ENCODE data around the gene CD55. TPM values are rescaled to one million over a fixed set of nuclear protein-coding genes. Genes with fewer than 3 reads are reported as not detected.

CD55 gene
- total and polyA plus RNA-seq, 2 of the 13 experiments (the other 11 are each of a cell fraction or from before 2014, with no cell fraction given): 6.0 to 56.0 TPM

- ATAC-seq (peak; percentile 90), FAIRE-seq (peak; percentile 90), DNase-seq (ENCODE audit: low spot score) (peak; percentile 81)
- no peak overlapping the region for H3K4me3 ChIP-seq (replicated peaks in 1 of 3; ENCODE audit: insufficient read depth in 1 of 3, low read depth in 2 of 3, low read length in 3 of 3)
- POLR2A ChIA-PET: interaction anchor here (1.7 kb wide), 1 partner anchor 83 kb away, joined by 10 read pairs; the partner anchor contains the start of gene CD55
- intact Hi-C loops (cut with micrococcal nuclease; ENCODE audit: unreplicated experiment): loop anchor here (1.0 to 5.0 kb wide), 5 partner anchors 83 to 321 kb away; partner anchors contain the start of genes CD55 and CR1
- no peak overlapping the region for H3K4me2 ChIP-seq (ENCODE audit: low read depth, low read length)
- 57% methylated on average over 6 of the region's 6 CpGs for WGBS (ENCODE audit: low lambda C conversion rate)
- H4K20me1 ChIP-seq (ENCODE audit: insufficient read depth, low read length): no peaks in the 10 kb centered on the region
- H3K27me3 ChIP-seq (ENCODE audit: control insufficient read depth in 1 of 2, insufficient read depth in 2 of 2, low read length in 2 of 2): no peaks in the 10 kb centered on the region
- no TSS peak for BruUV-seq (replicated peaks)
- no peak overlapping the region for H3K27ac ChIP-seq (ENCODE audit: extremely low read length, insufficient read depth, low read length)
- no peak overlapping the region for H2AFZ ChIP-seq (ENCODE audit: low read length)
- H3K4me1 ChIP-seq (ENCODE audit: insufficient read depth, low read length): no peaks in the 10 kb centered on the region
- CTCF ChIA-PET (ENCODE audit: low intra/inter-chr PET ratio, low total read pairs): interaction anchor here (1.0 to 2.7 kb wide), 3 partner anchors 145 to 327 kb away, joined by 4 to 26 read pairs (median 10); no protein-coding TSS in a partner anchor
- H3K9me3 ChIP-seq (ENCODE audit: low read length): no peaks in the 10 kb centered on the region
- in situ Hi-C loops (cut with HindIII; ENCODE audit: extremely low pct_ligation_motif_present, low pct_unique_long_range_greater_than_20kb): loop anchor here (5.0 kb wide), 1 partner anchor 318 kb away; the partner anchor contains the start of gene C4BPB
- no peak overlapping the region for H3K9ac ChIP-seq (ENCODE audit: insufficient read depth, low read depth, low read length)
- H3K36me3 ChIP-seq (replicated peaks in 1 of 2; ENCODE audit: control insufficient read depth in 1 of 2, insufficient read depth in 2 of 2, low read length in 2 of 2): no peaks in the 10 kb centered on the region
- no peaks in the 10 kb centered on the region for H3K79me2 ChIP-seq (ENCODE audit: insufficient read depth, low read length)
- peak; percentile 48; the same call in 1 of the 2 replicates for TF ChIP-seq ZNF576 (CRISPR knock-in tag; IDR thresholded peaks at IDR 0.05)
- TF ChIP-seq ZKSCAN8 (CRISPR knock-in tag; IDR thresholded peaks at IDR 0.05; ENCODE audit: borderline replicate concordance): peak; percentile 23; the same call in 1 of the 2 replicates
- TF ChIP-seq HNF4G (IDR thresholded peaks at IDR 0.05; ENCODE audit: borderline replicate concordance, low read depth, low read length): peak; percentile 91
- no peak for TF ChIP-seq HNF4G (CRISPR knock-in tag; IDR thresholded peaks at IDR 0.05; ENCODE audit: borderline replicate concordance, low read depth)
- TF ChIP-seq ZNF367 (CRISPR knock-in tag; IDR thresholded peaks at IDR 0.05; ENCODE audit: borderline replicate concordance): no peak
- peak; percentile 88 for TF ChIP-seq HNF4A (CRISPR knock-in tag; IDR thresholded peaks at IDR 0.05)
- 0 out of 2 replicates have a peak, but pooled peaks have one; percentile 19 for TF ChIP-seq GATAD2A (CRISPR knock-in tag; IDR thresholded peaks at IDR 0.05)
- TF ChIP-seq ZNF792 (CRISPR knock-in tag; IDR thresholded peaks at IDR 0.05): 0 out of 2 replicates have a peak, but pooled peaks have one; percentile 26
- peak; percentile 42; the same call in 1 of the 2 replicates for TF ChIP-seq TFAP4 (IDR thresholded peaks at IDR 0.05; ENCODE audit: borderline replicate concordance, low read depth)
- TF ChIP-seq MIXL1 (CRISPR knock-in tag; IDR thresholded peaks at IDR 0.05): 0 out of 2 replicates have a peak, but pooled peaks have one; percentile 59
- no peak for TF ChIP-seq SOX13 (IDR thresholded peaks at IDR 0.05)
- 0 out of 4 replicates have a peak, but pooled peaks of 1 of the 2 experiments have one; percentile 8 for TF ChIP-seq SOX13 (CRISPR knock-in tag; conservative IDR thresholded peaks at IDR 0.05 in 1 of 2, IDR thresholded peaks at IDR 0.05 in 1 of 2)
- TF ChIP-seq ZSCAN20 (CRISPR knock-in tag; IDR thresholded peaks at IDR 0.05; ENCODE audit: borderline replicate concordance): no peak
- peak; percentile 69 for TF ChIP-seq RAD21 (CRISPR knock-in tag; IDR thresholded peaks at IDR 0.05)
- TF ChIP-seq ZNF362 (CRISPR knock-in tag; IDR thresholded peaks at IDR 0.05; ENCODE audit: borderline replicate concordance): peak; percentile 79; the same call in 1 of the 2 replicates
- peak; percentile 24; the same call in 1 of the 2 replicates for TF ChIP-seq FOXA3 (CRISPR knock-in tag; IDR thresholded peaks at IDR 0.05)
- TF ChIP-seq SMC3 (IDR thresholded peaks at IDR 0.05; ENCODE audit: low read length): peak; percentile 83
- no peak for TF ChIP-seq ZNF138 (CRISPR knock-in tag; IDR thresholded peaks at IDR 0.05; ENCODE audit: low read depth)
- TF ChIP-seq PAX8 (CRISPR knock-in tag; IDR thresholded peaks at IDR 0.05; ENCODE audit: borderline replicate concordance): no peak
- peak in 1 of 2 experiments; percentile 28; a peak in 1 of 4 replicates for TF ChIP-seq HMGXB4 (CRISPR knock-in tag; IDR thresholded peaks at IDR 0.05; ENCODE audit: borderline replicate concordance in 1 of 2, low read depth in 1 of 2)
- peak; percentile 89 for TF ChIP-seq STAG1 (CRISPR knock-in tag; IDR thresholded peaks at IDR 0.05)
These were observed 83.5 kb downstream of the CD55 start for GRCh38 chr1:207404849-207405525.
